Colon (tissue), 2 donors: ENCODE measurements around the gene NBAS.

Experiments
- FAIRE-seq: peaks from 2 replicates; lab custom pipeline; 2012; peaks lifted over from hg19 to GRCh38; lab: Jason Lieb, UNC
- donor health status: control.
- donor health status: control.

Gene NBAS

DNA sequence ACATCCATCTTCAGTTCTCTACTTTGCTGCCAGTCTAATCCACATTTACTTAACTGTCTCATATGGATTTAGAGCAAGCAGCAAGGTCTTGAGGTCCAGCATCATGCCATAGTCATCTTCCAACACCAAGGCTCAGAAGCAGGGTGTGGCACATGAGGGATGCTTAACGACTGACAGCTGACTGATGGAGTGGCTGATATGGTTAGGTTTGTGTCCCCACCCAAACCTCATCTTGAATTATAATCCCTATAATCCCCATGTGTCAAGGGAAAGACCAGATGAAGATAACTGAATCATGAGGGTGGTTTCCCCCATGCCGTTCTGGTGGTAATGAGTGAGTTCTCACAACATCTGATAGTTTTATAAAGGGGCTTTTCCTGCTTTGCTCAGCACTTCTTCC, 257.3 kb downstream of the NBAS start:
- FAIRE-seq = no peak

DNA sequence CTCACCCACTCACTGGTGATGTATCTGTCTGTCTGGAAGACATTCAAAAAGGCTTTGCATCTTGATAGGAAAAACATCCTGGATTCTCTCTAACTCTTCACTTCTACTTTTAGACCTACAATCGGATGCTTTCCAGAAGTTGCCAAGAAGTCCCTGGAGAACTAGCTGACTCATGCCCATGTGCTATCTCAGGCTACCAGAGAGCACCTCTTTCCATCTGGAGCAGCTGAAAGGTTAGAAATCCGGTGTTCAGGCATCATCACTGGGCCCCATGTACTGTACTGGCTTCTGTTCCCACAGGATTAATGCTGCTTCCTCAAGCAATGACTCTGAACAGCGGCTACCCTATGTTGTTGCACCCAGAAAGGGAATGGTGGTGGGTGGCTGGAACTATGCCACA, 259.0 kb downstream of the NBAS start:
- FAIRE-seq = no peak

DNA sequence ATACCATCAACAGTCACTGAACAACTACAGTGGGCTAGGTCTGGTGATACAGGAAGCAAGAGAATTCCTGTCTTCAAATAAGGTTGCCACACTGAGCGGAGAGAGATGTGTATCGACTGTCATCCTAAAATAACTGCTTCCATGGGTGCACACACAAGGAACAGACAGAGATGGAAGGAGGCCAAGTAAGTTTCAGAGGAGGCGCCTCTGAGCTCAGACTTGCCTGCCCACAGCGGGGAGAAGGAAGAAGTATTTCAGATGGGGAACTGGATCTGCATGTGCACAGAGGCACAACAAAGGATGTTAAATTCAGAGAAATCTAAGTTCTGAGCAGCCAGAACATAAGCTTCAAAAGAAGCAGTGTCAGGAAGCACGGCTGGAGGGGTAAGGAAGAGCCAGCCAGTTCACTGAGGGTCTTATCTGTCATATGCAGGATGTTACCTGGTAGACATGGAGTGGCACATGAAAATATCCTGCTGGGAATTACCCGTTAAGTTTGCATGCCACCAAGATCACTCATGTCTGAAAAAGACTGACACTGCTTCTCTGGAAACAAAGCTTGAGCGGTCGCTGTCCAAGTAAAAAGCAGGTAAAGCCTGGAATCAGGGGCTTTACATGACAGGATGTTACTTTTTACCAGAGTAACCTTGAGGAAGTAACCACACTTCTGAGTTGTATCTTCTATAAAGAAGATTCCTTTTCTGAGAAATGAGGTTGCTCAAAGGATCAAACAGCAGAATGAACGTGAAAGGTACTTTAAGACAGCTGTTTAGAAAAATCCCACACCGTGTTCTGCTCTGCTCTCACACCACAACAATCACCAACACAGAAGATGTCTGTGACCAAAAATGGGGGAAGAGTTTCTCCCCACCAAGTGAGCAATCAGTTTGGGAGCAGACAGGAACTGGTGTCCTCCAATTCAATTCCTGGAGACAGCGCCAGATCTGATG, 260.2 kb downstream of the NBAS start:
- no peak for FAIRE-seq

DNA sequence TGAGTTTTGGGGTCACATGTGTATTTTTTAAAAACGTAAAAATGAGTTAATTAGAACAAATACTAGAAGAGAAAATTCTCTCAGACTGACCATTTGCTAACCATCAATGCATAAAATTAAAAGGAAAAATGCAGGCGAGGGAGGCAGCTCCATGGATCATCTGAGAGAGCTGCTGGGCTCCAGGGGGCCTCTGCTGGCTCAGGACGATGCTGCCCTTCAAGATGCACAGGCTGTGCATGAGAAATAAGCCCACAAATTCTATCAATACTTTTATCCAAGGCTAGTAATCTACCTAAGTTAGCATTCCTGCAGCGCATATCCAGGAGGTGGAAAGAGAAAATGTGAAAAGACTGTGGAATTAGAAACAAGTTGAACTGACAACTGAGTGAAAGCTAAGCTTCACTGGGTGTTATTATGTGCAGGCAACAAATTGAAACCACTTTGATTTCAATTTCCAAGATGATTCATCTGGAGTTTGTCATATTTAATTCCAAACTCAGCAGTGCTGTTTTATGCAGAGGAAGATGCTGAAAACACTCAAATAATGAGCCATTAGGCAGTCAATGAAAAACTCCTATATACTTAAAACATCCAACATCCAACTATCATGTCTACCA, 261.1 kb downstream of the NBAS start:
- no peak for FAIRE-seq

DNA sequence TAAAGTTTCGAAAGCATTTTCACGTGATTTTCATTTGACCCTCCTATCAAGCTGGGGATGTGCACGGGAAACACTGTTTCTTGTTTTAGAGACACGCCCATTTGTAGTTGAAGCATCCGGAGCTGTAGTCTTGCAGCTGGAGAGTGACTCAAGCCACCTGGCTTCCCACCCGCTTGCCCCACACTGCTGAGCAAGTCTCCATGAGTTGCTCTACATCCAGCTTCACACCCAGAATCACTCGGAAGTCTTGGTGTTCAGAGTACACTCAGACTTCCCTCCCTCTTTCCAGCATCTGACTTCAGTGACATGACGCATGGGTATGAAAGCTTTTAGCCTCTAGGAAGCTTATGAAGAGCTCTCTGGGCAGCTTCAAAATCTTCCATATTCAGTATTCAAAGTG, 262.4 kb downstream of the NBAS start:
- no peak for FAIRE-seq

DNA sequence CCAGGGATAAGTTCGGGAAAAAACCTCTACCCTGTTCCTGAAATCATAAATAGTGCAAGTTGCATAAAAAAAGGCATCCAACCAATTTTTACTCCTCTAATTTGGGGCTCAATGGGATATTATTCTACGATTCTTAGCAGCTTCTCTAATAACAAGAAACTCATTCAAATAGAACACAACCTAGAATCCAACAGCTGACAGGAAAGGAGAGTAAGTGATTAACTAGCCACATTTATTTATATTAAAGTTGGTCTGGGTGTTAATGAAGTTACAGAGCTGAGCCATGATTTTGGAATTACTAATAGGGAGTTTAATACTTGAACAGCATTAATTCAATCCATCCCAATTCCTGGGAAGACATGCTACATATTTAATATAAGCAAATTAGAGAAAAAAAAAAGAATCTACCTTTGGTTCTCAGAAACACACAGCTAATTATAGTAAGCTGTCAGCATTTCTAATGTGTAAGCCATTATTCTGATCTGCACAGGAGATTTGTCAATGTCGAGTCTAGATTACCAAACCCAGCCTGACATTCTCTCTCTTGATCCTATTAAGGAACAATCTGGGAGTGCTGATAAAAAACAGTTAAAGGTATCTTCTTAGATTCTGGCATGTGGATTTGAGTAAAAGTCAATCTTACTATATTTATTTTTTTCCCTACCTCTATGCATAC, 267.7 kb downstream of the NBAS start:
- FAIRE-seq = no peak

DNA sequence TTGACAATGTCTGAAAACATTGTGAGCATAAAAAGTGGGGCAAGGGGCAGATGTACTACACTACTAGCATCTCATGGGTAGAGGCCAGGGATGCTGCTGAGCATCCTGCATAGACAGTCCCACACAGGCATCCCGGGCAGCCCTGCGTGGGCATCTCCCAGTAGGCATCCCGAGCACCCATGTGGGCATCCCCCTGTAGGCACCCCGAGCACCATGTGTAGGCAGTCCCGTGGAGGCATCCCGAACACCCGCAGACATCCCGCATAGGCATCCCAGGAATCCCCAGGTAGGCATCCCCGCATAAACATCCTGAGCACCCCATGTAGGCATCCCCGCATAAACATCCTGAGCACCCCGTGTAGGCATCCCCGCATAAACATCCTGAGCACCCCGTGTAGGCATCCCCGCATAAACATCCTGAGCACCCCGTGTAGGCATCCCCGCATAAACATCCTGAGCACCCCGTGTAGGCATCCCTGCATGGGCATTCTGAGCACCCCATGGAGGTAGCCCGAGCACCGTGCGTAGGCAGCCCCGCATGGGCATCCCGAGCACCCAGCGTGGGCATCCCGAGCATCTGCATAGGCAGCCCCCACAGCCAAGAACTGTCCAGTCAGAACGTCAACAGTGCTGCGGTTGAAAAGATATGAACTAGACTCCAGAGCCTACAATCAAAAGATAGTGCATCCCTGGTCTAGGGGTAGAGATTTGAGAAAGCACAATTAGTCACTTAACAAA, 273.5 kb downstream of the NBAS start:
- no peak for FAIRE-seq

DNA sequence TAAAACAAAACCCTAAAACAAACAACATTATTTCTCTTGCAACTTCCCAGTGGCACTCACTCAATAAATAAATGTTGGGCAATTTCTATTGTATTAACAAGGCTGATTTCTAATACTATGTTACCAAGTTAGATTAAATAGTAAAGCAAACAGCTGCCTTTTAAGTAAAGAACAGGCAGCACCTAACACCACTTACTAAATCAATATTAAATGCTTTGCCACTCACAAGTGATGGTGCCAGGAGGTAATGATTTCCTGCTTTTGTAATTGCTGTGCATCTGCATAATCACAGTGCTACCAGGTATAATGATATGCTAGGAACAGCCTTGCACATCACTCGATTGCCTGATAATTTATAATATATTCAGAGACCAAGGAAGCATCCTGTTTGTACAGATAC, 276.5 kb downstream of the NBAS start:
- FAIRE-seq = no peak

DNA sequence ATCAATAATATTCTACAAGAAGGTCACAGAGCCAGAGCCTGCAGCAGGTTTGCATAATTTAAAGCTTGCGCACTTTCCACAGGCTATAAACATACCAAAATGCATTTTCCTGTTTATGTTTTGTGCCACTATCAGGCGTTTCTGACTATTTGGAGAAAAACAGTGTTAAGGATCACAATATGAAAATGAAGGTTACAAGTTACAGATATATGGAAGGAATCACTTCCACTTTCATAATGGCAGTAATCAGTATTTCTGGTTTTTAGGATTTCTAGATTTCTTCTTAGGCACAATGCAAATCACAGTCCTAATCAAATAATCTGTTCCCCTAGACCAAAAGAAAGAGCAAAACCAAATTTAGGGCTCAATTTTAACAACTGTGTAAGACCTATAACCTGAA, 279.5 kb downstream of the NBAS start:
- no peak for FAIRE-seq

DNA sequence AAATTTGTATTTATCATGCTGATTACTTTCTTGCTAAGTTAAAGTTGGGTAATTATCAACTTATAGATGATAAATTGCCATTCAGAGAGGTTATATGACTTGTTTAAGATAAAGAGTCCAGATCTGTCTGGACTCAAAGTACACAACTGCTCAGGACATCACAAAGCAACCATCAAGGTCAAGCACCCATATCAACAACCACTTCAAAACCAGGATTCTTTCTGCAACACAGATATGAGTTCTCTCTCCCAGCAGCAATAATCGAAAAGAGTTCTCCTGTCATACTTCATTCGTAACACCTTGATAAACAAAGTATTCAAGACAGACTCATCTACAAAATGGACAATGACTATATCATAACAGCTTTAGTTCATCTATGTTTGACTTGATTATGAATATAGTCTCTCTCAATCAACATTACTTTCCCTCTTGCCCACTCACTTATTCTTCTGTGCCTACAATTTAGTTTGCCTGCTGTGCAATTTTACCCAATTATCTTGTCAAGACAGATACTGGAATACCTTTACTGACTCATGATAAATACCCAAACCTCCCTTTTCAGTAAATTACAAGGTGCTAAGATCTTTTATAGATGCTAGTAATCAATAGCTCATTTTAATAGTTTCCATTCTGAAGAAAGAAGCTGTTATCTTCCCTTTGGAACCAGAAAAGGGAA, 281.8 kb downstream of the NBAS start:
- no peak for FAIRE-seq

DNA sequence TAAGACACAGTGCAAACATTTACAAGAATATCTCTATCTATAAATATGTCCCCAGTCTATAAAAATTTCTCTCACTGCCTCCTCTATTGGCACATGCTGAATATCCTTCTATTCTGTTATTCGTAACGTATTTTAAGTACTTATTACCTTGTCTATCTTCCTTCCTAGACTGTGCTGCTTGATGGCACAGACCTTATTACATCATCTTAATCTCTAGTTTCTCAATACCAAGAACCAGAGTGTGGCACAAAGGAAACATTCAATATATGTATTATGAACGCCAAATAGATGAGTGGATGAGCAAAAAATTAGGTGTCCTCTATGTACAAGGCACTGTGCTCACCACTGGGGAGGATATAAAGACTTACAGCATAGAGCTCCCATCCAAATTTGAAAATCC, 282.8 kb downstream of the NBAS start:
- FAIRE-seq = no peak

DNA sequence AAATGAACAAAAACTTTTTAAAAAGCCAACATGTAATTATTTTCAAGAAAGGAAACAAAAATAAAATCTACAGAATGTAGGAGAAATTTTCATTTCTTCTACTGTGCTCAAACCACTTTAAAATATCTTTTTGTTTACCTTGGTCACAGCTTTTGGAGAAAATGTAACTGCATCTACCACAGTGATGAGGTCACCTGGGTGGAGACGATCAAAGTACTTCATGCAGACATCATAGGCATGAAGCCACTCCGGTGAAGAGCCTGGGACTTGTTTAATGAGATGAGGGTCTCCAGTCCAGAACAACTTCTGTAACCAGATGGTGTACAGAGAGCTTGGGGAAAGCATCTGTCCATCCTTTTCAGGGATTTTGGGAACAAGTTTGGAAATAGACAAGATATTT, 285.8 kb downstream of the NBAS start:
- peak; percentile 18 for FAIRE-seq

DNA sequence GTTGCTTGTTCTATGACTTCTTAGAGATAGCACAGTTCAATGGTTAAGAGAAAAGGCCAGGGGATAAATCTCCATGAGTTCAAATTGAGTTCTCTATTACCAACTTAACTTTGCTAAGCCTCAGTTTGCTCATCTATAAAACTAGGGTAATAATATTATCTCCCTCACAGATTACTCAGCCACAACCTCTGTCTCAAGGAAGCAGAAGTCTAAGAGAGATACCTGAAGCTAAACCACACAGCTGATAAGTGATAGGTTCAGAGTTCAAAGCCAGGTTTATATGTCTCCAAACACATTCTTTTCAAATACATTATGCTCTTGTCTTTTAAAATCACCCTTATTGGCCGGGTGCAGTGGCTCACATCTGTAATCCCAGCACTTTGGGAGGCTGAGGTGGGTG, 287.7 kb downstream of the NBAS start:
- no peak for FAIRE-seq

DNA sequence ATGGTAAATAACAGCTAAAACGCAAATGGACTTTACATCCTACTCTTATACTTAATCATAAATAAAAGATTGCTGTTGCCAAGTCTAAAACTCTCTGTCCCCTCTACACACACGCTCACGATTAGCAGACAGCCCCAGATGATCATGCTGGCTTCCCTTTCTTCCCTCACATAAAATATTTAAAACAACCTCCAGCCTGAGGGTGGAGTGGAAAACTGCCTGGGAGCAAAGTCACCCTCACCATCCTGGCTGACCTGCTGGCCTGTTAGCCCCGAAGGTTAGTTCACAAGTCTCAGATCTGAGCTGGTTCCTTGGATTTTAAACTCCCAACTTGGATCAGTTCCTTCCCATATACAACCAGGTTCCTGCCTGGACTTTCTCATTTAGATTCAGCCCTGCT, 288.2 kb downstream of the NBAS start:
- FAIRE-seq = no peak

DNA sequence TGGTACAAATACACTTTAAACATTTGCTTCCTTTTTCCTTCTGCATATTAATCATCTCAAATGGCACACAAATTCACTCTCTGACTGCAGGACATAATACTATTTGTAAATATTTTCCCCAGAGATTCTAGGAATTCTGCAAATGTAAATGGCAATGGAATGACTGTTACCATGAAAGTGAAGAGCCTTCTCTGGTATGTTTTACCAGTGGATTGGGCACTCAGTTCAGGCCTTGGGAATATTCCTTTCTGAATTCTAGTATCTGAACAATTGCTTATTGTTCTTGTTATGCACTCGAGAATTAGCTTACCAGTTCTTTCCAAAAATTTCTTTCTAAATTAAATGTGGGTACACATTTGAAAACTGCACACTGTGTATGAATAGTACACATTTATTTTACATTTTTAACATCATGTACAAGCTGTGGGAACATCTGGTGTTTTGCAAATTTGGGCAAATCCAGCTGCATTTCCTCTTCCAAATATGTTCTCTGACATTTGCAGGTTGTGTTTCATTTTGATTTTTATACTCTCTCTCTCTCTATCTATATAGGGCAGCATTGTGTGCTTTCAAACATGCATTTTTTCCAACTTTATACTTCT, 289.1 kb downstream of the NBAS start:
- no peak for FAIRE-seq

DNA sequence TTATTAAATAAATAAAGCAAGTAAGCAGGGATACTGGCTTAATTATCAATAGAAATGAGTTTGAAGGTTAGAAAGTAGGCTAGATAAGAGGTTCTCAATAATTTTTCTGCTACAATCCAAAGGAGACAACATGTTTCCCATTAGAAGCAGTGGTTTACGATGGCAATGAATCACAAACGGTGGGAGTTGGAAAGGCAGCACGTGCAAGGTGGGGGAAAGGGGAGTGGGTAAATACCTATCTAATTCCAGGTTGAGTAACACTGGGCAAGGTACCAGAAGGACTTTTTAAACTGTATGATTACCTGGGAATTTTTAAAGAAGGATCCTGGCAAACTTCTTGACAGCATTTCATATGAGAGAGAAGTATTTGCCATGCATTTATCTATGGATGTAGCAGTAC, 289.9 kb downstream of the NBAS start:
- FAIRE-seq = no peak

DNA sequence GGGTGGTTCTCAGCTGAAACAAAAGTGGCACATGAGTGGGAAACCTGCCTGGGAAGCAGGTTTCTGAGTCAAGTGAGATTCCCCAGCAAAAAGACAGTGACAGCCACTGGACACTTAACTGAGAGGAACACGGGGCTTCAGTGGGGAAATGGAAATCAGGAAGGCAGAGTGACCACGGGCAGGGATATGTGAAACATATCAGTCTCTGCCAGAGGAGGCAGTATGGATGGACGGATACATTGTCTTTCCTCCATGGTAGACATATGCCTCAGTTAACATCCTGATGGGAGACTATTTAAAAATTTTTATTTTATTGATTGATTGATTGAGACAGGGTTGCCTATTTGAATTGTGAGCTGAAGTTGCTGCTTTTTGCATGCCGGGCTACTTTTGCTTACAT, 292.1 kb downstream of the NBAS start:
- FAIRE-seq = no peak

DNA sequence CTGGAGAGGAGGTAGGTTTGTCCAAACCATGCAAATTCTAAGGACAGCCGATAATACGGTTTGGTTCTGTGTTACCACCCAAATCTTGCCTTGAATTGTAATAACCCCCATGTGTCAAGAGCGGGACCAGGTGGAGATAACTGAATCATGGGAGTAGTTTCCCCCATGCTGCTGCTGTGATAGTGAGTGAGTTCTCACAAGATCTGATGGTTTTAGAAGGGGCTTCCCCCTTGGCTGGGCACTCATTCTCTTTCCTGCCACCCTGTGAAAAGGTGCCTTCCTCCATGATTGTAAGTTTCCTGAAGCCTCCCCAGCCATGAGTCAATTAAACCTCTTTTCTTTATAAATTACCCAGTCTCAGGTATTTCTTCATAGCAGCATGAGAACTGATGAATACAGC, 295.2 kb downstream of the NBAS start:
- FAIRE-seq = no peak

DNA sequence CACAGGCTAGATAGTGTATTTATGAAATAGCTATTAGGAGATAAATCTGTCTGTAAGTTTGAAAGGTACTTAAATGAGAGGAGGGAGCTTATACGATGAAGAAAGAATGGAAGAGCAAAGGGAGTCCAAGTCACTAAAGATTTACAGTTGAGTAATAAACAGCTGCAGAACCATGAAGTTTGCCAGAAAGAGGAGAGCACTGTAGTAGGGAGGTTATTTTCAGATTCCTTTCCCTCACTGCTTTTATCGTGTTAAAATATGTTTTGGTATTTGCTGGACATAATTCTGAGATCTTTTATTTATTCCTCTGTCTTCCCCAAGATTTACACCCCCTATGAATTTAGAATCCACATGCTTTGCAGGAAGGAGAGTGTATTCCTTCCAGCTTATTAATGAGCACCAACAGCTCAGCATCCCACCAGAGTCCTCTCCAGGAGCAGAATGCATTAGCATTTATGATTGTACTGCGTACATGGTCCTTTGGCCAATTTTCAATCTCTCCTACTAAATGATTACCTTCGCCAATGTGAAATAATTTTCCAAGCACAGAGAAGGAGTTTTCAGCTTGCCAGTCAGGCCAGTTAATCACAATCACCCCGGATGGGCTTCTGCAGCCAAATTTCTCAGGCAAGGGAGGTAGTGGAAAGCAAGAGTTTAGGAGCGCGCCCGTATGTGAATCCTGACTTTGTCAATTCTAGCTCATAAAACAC, 297.0 kb downstream of the NBAS start:
- FAIRE-seq = no peak

DNA sequence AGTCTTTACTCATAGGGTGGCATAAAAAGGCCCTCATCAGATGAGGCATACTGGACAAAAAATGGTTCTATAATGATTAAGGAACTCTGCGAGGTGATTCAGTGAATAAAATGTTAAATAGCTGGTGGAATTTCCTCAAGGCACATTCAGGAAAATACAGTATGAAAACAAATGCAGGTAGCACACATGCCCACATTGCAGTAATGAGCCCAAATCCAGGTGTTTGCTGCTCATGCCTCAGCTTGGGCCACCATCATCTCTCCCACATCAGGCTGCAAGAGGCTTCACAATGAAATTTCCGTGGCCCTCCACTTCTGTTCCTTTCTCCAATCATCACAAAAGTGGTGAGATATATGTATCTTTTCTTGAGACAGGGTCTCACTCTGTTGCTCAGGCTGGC, 298.3 kb downstream of the NBAS start:
- no peak for FAIRE-seq

DNA sequence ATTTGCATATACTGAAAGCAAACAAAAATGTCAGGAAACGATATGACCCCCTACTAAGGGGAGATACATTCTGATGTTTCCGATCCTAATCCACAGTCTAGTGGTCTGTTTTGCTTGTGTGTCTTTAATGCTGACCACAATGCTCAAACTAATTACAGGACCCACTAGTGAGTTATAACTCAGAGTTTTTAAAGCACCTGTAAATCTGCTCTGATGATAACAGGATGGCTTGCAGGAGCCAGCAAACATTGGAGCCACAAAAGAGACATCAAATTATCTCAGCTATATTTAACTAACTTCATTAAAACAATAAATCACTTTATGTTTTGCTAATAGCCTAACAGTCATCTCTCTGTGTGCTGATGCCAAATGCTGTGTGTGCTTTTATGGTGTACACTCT, 300.3 kb downstream of the NBAS start:
- no peak for FAIRE-seq
